DOHH2 (cell line): ENCODE results near the gene RGS7.

ENCODE experiments used
- H3F3A ChIP-seq: fragments of 200-600 bp; sonication (generic), shearing (Covaris generic); 2 replicates; pipeline ENCODE4 v1.6.0; 2016; ENCODE audit warnings: antibody characterized with exemption, mild to moderate bottlenecking; ENCODE audit not compliant: control insufficient read depth, insufficient read depth
- H3K27ac ChIP-seq: fragments of 200-600 bp; sonication (generic); 2 replicates; pipeline ENCODE4 v1.5.1; 2014; ENCODE audit warnings: low read depth, mild to moderate bottlenecking, low read length, moderate library complexity
- H3K27me3 ChIP-seq: fragments of 200-600 bp; sonication (generic); 2 replicates; pipeline ENCODE4 v1.6.1; 2014; ENCODE audit warnings: mild to moderate bottlenecking, low read length, mixed read lengths; ENCODE audit not compliant: control insufficient read depth
- H3K36me3 ChIP-seq: fragments of 200-600 bp; sonication (generic); 2 replicates; pipeline ENCODE4 v1.6.1; 2014; ENCODE audit warnings: mild to moderate bottlenecking, low read length, moderate library complexity, mixed read lengths; ENCODE audit not compliant: control insufficient read depth
- H3K4me1 ChIP-seq: fragments of 200-600 bp; sonication (generic); 2 replicates; pipeline ENCODE4 v1.6.1; 2014; ENCODE audit warnings: mild to moderate bottlenecking, low read length, mixed read lengths; ENCODE audit not compliant: control insufficient read depth
- H3K4me2 ChIP-seq: fragments of 200-600 bp; sonication (generic); 2 replicates; pipeline ENCODE4 v1.6.0; 2014; ENCODE audit warnings: mild to moderate bottlenecking, low read length, moderate library complexity
- H3K4me3 ChIP-seq: fragments of 200-600 bp; sonication (generic); 2 replicates; pipeline ENCODE4 v1.5.1; 2014; ENCODE audit warnings: mild to moderate bottlenecking, low read length, mixed read lengths
- H3K79me2 ChIP-seq: fragments of 200-600 bp; sonication (generic); 2 replicates; pipeline ENCODE4 v1.6.1; 2014; ENCODE audit warnings: mild to moderate bottlenecking, low read length, mixed read lengths; ENCODE audit not compliant: control insufficient read depth
- H3K9me2 ChIP-seq: fragments of 200-600 bp; sonication (generic); replicated peaks from 2 replicates; pipeline ENCODE4 v1.6.1; 2014; ENCODE audit warnings: mild to moderate bottlenecking, low read length, mixed read lengths; ENCODE audit not compliant: control insufficient read depth
- H3K9me3 ChIP-seq: fragments of 200-600 bp; sonication (generic); 2 replicates; pipeline ENCODE4 v1.6.1; 2014; ENCODE audit warnings: antibody characterized with exemption, low read length, mixed read lengths; ENCODE audit not compliant: control insufficient read depth, insufficient read depth
- H4K20me1 ChIP-seq: fragments of 200-600 bp; sonication (generic); 2 replicates; pipeline ENCODE4 v1.6.0; 2014; ENCODE audit warnings: low read depth, mild to moderate bottlenecking, antibody characterized with exemption, low read length, moderate library complexity; ENCODE audit not compliant: control insufficient read depth, insufficient read depth
- EZH2phosphoT487 ChIP-seq: fragments of 200-600 bp; sonication (generic); IDR thresholded peaks from 2 replicates; pipeline ENCODE4 v1.6.1; 2017; ENCODE audit warnings: borderline replicate concordance, mild to moderate bottlenecking, antibody characterized with exemption, low read length, moderate library complexity, mixed read lengths
- TF ChIP-seq, protein P1 (sequence below): fragments of 200-600 bp; sonication (generic); IDR thresholded peaks from one replicate; pipeline ENCODE4 v1.5.1; 2014; ENCODE audit warnings: antibody characterized with exemption, mild to moderate bottlenecking, low read depth, low read length; ENCODE audit not compliant: poor library complexity, severe bottlenecking

Gene RGS7

DNA sequence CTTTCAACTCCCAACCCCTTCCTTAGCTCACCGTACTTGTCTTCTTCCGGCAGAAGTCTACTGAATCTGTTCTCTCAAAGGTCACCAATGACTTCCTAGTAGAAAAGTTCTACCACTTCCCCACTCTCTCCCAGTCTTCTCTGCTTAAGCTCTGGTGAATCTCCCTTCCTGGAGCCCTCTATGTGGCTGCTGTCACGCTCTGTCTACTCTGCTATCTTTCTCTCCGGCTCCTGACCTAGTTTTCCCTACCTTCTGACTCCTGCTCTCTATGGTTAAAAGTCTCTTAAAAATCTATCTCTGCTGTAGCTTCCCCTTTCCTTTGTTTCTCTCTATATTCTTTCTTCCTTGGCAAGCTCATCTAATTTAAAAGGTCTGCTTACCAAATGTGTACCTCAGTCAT lies 394.9 kb downstream of the RGS7 start:
- H3K9me2 ChIP-seq = no peaks in the 10 kb centered on the region
- no peaks in the 10 kb centered on the region for H3K79me2 ChIP-seq
- H3K36me3 ChIP-seq = no peaks in the 10 kb centered on the region
- H3K4me1 ChIP-seq = no peaks in the 10 kb centered on the region
- H4K20me1 ChIP-seq = no peaks in the 10 kb centered on the region
- H3K27me3 ChIP-seq = no peaks in the 10 kb centered on the region; the same call in 1 of the 2 replicates
- H3K4me2 ChIP-seq = no peak overlapping the region
- H3K4me3 ChIP-seq = no peak overlapping the region
- no peak overlapping the region for H3K27ac ChIP-seq
- no peaks in the 10 kb centered on the region for H3F3A ChIP-seq
- no peaks in the 10 kb centered on the region for H3K9me3 ChIP-seq
- no peak for TF ChIP-seq EZH2phosphoT487
- TF ChIP-seq, protein P1, sequence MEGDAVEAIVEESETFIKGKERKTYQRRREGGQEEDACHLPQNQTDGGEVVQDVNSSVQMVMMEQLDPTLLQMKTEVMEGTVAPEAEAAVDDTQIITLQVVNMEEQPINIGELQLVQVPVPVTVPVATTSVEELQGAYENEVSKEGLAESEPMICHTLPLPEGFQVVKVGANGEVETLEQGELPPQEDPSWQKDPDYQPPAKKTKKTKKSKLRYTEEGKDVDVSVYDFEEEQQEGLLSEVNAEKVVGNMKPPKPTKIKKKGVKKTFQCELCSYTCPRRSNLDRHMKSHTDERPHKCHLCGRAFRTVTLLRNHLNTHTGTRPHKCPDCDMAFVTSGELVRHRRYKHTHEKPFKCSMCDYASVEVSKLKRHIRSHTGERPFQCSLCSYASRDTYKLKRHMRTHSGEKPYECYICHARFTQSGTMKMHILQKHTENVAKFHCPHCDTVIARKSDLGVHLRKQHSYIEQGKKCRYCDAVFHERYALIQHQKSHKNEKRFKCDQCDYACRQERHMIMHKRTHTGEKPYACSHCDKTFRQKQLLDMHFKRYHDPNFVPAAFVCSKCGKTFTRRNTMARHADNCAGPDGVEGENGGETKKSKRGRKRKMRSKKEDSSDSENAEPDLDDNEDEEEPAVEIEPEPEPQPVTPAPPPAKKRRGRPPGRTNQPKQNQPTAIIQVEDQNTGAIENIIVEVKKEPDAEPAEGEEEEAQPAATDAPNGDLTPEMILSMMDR = no peak

DNA sequence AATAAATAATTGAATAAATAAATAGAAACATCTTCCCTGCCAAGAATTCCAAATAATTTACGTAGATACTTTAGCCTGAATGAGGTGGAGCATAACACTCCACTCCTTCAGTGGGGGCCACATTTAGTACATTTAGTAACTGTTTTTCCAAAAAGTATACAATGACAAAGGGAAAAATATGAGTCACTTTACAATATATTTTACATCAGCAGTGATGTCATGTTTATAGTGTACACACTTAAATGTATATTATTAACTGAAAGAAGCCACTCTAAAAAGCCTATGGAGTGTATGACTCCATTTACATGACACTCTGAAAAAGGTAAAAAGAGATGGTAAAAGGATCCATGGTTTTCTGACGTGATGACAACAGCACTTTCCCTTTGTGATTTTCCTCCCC lies 400.6 kb downstream of the RGS7 start:
- H3K27me3 ChIP-seq = no peaks in the 10 kb centered on the region

DNA sequence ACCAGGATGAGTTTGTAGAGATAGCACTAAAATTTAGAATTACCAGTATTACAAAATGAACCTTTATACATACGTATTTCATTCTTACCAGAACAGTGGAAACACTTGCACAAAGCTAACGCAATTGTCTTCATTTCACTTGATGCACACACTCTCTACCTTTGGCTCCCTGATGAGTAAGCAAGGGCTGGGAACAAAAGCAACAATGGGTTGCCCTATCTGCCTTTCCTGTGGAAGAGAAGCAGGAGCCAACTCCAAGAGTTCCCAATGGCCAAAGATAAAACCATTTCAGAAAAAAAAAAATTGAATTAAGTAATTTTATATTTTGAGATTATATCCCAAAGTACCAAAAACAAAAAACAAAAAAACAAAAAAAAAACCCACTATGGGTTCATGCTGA lies 401.0 kb downstream of the RGS7 start:
- Histone ChIP-seq H3K4me1 (no peaks in the 10 kb centered on the region), H3K36me3 (no peaks in the 10 kb centered on the region), H4K20me1 (no peaks in the 10 kb centered on the region), H3K27ac (no peak overlapping the region), H3K4me3 (no peak overlapping the region), H3F3A (no peaks in the 10 kb centered on the region), H3K79me2 (no peaks in the 10 kb centered on the region), H3K9me2 (no peaks in the 10 kb centered on the region), H3K27me3 (no peaks in the 10 kb centered on the region), H3K4me2 (no peak overlapping the region), H3K9me3 (no peaks in the 10 kb centered on the region)
- TF ChIP-seq, protein P1 = no peak
- no peak for TF ChIP-seq EZH2phosphoT487

More for the DNA sequence above, 400.6 kb downstream of the RGS7 start:
- Histone ChIP-seq H3K9me3 (no peaks in the 10 kb centered on the region), H3K27ac (no peak overlapping the region), H3K36me3 (no peaks in the 10 kb centered on the region), H3K9me2 (no peaks in the 10 kb centered on the region), H4K20me1 (no peaks in the 10 kb centered on the region), H3K4me3 (no peak overlapping the region), H3K4me2 (no peak overlapping the region), H3F3A (no peaks in the 10 kb centered on the region), H3K4me1 (no peaks in the 10 kb centered on the region), H3K79me2 (no peaks in the 10 kb centered on the region)
- TF ChIP-seq, protein P1 = no peak
